Measurements from ENCODE around the gene ENTPD8.

Gene ENTPD8

DNA sequence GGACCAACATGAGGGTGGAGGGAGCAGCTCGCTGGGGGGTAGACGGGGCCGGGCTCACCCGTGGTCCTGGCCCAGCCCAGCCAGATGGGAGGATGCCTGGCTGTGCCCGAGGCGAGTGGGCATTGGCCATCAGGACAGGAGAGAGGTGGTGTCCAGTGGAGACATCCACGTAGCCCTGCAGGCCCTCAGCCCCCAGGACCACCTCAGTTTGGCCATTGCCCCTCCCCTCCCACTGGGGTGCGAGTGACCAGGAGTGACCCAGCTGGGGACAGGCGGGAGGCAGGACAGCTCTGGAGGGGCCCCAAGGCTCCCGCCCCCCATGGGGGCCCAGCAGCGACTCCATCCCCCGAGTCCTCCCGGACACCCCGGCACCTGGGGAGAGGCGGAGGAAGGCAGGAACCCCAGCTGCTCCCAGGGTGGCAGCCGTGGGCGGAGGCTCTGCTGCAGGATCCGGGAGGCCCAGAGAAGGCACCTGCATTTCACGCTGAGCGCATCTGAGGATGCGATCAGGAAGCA lies 9.7 kb downstream of the ENTPD8 start:
- no peak for DNase-seq (ENCODE audit: low read depth in 2 of 2)

DNA sequence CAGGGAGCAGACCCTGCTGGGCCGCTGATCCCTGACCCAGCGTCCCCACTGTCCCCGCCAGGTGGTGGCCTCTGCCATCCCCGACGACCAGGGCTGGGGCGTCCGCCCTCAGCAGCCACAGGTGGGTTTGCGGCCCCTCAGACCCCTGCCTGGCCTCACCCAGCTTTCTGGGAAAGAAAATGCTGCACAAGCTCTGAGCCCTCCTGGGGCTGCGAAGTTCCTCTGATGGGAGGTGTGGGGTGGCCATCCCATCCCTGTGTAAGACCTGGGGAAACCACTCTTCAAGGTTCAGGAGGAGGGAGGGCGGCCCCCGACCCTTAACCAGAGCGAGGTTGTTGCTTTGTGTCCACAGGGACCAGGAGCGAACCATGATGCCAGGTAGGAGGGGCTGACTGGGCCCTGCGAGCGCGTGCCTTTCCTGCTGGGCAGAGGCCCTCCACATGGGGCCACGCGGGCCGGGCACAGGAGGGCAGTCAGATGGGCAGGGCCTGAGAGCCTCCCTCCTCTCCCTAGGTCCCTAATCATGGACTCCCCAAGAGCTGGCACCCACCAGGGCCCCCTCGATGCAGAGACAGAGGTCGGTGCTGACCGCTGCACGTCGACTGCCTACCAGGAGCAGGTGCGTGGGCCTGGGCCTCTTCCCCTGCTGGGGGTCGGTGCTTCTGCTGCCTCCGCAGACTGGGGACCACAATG lies 10.3 kb downstream of the ENTPD8 start:
- DNase-seq (ENCODE audit: low read depth in 2 of 2): no peak

DNA sequence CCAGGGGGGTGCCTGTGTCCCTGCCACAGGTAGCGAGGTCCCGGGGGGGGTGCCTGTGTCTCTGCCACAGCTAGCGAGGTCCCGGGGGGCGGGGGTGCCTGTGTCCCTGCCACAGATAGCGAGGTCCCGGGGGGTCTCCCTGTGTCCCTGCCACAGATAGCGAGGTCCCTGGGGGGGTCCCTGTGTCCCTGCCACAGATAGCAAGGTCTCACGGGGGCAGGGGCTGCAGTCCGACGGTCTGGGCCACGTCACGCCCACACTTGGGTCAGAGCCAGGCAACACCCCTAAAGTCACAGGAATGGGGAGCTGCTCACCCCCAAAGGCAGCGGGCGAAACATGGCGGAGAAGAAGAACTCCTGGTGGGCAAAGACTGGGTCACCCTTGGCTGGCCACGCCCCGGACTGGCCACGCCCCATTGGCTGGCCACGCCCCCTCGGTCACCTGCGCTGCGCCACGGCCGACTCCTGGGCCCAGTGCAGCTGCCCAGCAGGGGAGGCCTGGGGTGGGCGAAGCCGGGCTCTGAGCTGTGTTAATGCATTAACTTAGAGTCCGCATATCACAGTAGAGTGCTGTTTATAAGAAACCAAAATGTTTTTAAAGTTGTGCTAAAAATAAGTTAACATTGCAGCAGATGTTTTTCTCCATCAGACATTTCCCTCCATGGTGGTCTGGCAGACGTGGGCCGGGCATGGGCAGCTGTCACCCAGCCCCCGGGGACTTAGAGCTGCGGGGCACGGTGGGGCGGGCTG lies 11.0 kb downstream of the ENTPD8 start:
- no peak for DNase-seq (ENCODE audit: low read depth in 2 of 2)

DNA sequence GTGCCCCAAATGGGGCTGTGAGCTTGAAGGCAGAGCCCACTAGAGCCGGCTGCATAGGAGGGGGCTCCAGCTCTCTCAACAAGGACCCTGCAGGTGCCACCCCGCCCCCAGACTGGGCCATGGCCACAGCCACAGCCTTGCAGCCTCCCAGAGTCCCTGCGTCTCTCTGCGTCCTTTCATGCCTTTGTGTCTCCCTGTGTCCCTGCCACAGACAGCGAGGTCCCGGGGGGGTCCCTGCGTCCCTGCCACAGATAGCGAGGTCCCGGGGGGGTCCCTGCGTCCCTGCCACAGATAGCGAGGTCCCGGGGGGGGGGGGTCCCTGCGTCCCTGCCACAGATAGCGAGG lies 11.6 kb downstream of the ENTPD8 start:
- DNase-seq (ENCODE audit: low read depth in 2 of 2): no peak

DNA sequence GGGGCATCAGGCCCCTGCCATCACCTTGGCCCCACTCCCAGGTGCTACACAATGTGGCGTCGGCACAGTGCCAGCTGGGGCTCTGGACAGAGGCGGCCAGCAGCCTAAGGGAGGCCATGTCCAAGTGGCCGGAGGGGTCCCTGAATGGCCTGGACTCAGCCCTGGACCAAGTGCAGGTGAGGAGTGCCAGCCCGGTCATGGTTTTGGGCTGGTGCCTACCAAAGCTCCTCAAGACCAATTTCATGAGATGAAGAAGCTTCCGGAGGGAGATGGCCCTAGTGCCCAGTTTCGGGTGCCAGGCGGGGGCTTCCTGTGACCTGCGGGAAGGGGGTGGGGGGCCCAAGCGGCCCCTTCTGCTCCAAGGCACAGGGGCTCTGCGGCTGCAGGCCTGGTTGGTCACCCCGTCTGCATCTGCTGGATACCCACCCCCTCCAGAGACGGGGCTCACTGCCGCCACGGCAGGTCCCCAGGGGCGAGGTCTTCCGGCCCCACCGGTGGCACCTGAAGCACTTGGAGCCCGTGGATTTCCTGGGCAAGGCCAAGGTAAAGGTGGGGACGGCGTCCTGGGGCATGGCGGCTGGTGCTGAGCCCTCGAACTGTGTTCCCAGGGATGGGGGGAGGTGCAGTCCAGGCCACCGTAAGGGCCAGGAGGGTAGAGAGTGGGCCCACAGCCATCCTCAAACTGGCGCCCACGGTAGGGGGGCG lies 12.2 kb downstream of the ENTPD8 start:
- DNase-seq (ENCODE audit: low read depth in 2 of 2): no peak

DNA sequence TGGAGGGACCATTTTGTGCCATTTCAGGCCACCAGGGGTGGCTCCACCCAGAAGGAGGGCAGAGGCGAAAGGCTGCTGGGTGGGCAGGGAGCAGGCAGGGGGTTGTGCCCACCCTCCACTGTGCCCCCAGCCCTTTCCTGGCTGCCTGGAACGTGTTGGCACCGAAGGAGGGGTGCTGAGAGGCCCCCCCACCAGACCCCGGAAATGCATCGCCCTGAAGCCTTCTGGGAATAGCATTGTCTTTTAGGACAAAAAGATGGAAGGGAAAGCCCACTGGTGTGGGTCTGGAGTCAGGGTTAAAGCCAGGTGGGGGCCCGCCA lies 12.9 kb downstream of the ENTPD8 start:
- DNase-seq (ENCODE audit: low read depth in 2 of 2): no peak

DNA sequence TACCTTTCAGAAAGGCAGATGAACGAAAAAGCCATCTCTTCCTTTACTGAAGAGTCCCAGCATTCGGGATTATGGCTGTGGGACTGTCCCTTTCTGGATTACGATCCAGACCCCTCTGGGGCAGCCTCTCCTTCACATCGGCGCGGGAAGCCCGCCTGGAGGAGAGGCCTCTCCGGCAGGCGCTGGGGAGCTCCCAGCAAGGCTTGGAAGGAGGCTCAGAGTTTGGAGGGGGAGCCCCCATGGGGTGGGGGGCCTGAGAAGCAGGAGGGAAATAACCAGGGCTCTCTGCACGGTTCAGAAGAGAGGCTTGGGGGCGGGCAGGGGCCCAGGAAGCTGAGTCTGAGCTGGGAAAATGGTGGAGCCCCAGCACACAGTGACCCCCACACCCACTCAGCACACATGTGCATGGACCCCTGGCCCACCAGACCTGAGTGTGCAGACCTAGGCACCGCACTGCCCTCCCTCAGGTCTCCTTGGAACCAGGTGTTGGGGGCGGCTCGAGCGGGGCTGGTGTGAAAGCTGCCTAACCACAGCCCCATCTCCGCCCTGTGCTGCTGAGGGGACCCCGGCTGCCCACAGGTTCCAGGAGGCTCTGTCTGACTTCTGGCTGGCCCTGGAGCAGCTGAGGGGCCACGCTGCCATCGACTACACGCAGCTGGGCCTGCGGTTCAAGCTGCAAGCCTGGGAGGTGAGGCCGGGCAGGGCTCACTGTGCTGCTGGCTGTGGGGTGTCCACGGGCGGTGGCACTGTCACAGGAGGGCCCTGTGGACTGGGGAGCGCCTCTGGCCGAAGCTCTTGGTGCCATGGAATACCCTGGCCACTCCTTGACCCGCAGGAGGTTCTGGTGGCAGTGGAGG lies 13.5 kb downstream of the ENTPD8 start:
- DNase-seq (ENCODE audit: low read depth in 2 of 2): no peak

DNA sequence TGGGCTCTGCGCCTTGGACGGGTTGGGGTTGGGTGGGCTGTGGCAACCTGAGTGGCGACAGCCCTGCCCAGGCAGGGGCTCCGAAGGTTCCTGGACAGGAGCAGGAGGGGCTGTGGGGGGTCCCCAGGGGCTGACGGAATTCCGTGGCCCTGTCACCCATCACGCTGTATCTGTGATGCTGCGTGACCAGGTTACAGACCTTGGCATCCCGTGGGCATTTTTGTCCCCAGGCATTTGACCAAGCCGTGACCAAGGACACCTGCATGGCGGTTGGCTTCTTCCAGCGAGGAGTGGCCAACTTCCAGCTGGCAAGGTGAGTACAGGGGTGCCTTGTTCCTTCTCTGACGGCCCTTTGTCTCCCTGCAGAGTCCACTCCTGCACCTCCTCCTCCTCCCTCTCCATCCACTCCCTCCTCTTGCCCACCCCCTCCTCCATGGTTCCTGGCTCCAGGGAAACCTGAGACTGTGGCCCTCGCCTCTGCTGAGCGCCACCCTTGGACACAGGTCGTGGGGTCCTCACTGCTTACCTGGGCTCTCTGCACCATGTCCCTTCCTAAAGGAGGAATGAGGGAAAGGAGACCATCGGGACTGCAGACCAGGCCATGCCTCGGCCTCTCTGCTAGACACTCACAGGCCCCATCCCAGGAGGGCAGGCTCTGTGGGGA lies 15.0 kb downstream of the ENTPD8 start:
- DNase-seq (ENCODE audit: low read depth in 2 of 2): no peak

DNA sequence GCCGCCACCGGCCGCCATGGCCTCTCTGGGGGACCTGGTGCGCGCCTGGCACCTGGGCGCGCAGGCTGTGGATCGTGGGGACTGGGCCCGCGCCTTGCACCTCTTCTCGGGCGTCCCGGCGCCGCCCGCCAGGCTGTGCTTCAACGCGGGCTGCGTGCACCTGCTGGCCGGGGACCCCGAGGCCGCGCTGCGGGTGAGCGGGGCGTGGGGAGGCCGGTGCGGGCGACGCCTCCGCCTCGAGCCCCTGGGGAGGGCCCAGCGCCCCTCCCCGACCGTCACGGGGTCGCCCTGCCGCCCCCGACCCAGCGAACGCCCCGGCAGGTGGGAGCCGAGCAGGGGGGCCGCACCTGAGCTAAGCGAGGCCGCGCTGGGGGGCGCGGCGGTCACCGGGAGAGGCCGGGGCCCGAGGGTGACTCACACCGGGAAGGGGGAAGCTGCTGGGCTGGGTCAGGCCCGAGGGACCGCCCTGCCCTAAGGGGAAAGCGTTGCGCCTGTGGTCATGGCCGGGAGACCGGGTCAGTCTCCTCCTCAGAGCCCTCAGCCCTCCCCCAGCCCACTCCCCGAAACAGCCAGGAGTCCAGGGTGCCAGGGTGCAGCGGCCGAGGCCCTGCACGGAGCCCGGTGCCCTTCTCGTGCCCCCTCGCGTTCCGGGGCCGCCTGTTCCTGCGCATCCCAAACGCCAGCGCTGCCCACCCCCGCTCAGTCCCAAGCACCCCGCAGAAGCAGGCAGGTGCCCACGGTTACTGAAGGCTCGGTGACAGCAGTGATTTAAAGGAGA lies 17.5 kb downstream of the ENTPD8 start:
- no peak for DNase-seq (ENCODE audit: low read depth in 2 of 2)

DNA sequence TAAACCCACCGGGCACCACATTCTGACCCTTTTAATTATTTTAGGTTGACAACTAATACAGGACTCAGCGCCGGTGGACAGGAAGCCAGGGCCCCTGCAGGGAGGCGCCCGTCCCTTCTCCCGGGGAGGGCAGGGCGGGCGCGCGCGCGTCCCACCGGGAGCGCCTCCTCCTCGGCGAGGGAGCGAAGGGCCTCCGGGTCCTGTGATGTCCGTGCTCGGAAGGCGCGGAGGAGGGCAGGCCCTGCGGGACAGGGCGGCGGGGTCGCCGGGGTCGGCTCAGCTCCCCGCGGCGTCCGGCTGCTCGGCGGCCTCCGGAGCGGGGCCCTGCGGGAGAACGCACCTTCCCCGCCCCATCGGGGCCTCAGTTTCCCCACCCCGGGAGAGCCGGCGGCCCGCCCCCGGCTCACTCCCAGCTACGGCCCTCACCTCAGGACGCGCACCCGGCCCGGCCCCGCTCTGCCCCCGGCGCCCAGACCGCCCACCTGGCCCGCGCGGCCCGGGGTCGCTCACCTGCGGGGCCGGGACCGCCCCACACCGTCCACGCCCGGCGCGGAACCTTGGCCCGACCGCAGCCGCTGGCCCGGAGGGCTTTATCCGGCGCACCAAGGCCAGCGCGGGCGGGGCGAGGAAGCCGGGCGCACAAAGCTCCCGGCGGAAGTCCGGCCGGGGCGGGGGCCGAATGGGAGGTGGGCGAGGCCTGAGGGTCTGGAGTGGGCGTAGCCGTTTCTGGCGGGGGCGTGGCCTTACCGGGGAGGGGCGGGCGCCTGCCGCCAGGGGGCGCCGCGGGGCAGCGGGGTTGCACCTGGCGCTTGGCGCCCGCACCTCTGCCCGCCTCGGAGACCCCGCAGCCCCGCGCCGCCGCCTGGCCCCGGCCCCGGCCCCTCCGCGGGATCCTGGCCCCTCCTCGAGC lies 18.3 kb downstream of the ENTPD8 start, which contains the start of the genes EXD3 and NOXA1:
Gene EXD3 (minus strand): TSS at position 559 of the 910 bp plus-strand sequence. CDS start 27,805 bp downstream, outside the sequence.
Gene NOXA1 (plus strand): TSS at position 790 of the 910 bp plus-strand sequence. CDS start 137 bp downstream, outside the sequence.
- peak; percentile 93 to 96 for DNase-seq (ENCODE audit: low read depth in 2 of 2)

DNA sequence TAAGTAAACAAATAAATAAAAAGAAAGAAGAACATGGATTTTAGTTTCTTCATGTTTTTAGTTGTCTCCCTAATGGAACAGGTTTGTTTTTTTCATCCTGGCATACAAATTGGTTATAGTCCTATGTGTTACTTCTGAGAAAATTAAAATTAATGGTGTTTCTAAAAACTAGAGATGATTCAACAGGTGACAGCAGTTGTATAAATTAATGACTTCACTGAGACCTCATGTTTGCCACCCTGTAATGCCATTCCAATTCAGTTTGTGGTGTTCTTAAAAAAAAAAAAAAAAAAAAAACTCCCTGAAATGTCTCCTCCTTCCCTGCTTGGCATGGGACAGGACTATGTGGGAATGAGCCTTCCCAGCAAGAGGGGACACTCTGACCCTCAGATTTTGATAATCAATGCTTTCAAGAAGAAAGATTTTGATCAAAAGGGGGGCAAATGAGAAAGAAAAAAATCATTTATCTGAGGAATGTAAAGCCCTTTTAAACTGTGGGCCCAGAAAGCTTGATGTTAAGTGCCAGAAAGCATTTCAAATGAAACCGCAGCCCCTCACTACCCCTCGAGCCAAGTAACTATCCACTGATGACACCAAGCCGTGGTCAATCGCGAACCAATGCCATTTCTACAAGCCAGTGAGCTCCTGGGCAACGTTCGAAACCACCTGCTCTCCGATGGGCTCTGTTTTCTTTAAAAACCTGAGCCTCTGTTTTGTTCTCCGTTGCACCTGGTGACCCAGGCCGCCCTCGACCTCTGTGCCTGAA lies 19.1 kb downstream of the ENTPD8 start:
- DNase-seq (ENCODE audit: low read depth in 2 of 2): no peak

DNA sequence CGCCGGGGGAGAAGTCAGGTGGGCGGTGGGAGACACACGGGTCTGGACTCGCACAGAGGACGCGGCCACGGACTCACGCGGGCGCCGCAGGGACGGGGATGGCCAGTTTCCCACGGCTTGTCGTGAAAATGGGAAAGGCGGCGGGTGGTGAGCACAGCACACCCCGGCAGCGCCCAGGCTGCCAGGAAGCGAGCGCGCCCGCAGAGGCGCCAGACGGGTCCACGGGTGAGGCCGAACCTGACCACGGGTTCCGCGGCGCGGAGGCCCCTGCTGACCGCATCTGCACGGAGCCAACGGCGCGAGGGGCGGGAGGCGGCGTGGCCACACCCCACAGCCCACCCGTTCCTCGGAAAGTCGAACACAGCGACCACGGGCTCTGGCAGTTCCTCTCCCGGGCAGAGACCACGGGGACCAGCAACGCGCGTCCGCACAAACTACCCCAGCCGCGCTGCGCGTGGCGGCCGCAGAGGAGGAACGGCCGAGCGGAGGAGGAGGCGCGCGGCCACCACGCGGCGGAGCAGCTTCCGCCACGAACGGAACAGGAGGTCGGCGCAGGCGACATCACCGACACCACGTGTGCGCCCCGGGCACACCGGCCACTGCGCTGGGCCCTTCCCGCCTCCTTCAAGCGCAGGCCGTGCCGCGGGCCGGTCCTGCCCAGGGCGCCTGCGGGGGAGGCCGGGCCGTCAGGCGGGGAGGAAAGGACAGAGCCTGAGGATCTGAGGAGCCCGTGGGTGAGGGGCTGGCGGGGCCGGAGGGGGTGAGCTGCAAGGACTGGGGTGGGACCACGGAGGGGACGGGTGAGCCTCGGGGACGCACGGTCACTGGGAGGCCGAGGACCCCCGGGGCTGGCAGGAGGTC lies 23.8 kb downstream of the ENTPD8 start:
- DNase-seq (ENCODE audit: low read depth in 2 of 2): no peak

DNA sequence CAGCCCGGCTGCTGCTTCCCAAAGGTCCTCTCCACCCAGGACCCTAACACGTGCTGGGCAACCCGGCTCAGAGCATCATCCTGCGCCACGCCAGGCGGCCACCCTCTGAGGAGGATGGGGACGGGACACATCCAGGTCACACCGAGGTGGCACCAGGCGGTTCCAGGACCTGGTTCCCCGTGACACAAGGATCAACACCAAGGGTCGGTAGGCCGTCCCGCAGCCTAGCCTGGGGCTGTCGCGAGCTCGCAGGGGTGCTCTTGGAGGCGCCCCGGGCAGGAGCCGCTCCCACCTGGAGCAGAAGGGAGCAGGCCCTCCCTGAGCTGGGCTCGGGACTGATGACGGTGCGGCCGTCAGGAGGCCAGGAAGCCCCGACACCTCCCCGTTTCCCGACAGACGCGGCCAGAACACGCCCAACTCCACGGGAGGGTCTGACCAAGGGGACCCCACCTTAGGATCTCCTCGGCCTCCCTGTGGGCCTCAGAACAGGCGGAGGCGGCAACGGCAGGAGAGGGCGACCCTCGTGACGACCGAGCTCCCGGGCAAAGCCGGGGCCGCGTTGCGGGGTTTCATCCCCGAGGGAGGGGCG lies 24.5 kb downstream of the ENTPD8 start:
- no peak for DNase-seq (ENCODE audit: low read depth in 2 of 2)

DNA sequence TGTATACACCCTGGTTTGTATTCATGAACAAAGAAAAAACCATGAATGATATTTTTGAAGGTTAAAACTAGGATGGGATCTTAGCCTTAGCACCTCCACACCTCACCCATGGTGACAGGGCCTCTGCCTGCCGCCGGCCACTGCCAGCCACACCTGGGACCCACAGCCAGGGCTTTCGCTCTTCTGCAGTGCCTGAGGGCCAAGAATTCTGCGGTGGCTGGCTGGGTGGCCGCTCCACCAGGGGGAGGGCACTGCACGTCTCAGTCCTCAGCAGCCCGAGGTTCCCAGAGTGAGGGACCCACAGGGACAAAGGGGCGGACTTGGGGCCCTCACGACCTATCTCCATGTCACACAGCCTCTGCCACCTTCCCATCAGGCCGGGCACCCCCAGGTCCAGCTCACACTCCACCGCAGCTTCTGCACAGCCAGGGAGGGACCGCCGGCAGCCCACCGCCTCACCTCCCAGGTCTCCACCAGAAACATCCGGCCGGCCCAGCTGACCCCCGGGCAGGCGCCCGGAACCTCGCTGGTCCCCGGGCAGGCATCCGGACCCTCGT lies 25.1 kb downstream of the ENTPD8 start:
- no peak for DNase-seq (ENCODE audit: low read depth in 2 of 2)

DNA sequence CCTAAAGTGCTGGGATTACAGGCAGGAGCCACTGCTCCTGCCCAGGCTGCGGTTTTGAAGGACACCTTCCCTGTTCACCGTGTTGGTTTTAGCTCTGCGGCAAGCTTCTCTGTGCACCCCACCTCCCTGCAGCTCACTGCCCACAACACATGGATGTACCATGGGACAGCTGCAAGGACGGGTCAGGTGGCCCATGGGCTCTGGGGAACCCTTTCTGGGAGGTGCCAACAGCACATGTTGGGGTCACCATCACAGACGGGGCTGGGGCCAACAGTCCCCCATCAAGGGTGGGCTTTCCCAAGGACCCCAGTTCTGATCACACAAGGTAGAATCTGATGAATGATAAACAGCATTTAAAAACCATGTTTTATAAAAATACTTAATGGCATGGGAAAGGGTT lies 25.7 kb downstream of the ENTPD8 start:
- DNase-seq (ENCODE audit: low read depth in 2 of 2): no peak

DNA sequence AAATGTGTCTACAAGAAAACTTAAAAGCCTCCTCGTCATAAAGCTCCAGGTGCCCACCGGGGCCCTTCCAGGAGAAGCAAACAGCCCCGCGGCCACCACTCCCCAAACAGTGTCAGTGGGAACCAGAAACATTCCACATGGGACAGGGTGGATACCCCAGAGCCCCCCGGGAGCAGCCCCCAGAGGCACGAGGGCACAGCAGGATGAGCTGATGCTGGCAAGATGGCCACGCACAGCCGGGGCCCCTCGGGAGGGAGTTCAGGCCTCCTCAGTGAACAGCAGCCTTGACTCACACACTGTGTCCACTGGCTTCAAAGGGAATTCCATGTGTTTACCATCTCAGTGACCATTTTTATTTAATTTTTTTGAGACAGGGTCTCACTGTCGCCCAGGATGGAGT lies 28.7 kb downstream of the ENTPD8 start:
- no peak for DNase-seq (ENCODE audit: low read depth in 2 of 2)

All from activated CD4-positive, alpha-beta T cell treated with anti-CD3 and anti-CD28 coated beads for 24 hours (primary cell).